ENCODE measurements around the gene TOGARAM2.
A peak's percentile ranks its signal among the peaks of the same experiment; 100 is the strongest.

The TOGARAM2 gene

DNA sequence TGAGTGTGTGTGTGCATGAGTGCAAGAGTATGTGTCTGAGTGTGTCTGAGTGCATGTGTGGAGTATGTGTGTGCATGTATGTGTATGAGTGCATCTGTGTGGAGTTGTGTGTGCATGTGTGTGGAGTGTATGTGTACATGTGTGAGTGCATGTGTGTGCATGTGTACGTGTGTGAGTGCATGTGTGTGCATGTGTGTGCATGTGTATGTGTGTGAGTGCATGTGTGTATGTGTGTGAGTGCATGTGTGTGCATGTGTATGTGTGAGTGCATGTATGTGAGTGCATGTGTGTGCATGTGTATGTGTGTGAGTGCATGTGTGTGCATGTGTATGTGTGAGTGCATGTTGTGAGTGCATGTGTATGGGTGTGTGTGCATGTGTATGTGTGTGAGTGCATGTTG is 23.7 kb downstream of the TOGARAM2 start:
- TF ChIP-seq, protein P1, sequence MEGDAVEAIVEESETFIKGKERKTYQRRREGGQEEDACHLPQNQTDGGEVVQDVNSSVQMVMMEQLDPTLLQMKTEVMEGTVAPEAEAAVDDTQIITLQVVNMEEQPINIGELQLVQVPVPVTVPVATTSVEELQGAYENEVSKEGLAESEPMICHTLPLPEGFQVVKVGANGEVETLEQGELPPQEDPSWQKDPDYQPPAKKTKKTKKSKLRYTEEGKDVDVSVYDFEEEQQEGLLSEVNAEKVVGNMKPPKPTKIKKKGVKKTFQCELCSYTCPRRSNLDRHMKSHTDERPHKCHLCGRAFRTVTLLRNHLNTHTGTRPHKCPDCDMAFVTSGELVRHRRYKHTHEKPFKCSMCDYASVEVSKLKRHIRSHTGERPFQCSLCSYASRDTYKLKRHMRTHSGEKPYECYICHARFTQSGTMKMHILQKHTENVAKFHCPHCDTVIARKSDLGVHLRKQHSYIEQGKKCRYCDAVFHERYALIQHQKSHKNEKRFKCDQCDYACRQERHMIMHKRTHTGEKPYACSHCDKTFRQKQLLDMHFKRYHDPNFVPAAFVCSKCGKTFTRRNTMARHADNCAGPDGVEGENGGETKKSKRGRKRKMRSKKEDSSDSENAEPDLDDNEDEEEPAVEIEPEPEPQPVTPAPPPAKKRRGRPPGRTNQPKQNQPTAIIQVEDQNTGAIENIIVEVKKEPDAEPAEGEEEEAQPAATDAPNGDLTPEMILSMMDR (IDR thresholded peaks at IDR 0.05; ENCODE audit: low read depth, low read length): no peak
- DNase-seq (ENCODE audit: low read depth in 2 of 2): no peak
- H3K4me3 ChIP-seq (replicated peaks in 1 of 2; ENCODE audit: low read depth in 2 of 2, low read length in 2 of 2): no peak overlapping the region

- TF ChIP-seq, protein P1 (IDR thresholded peaks at IDR 0.05; ENCODE audit: low read depth, low read length): no peak
- no peak for DNase-seq (ENCODE audit: low read depth in 2 of 2)
- no peak overlapping the region for H3K4me3 ChIP-seq (replicated peaks in 1 of 2; ENCODE audit: low read depth in 2 of 2, low read length in 2 of 2)
Measured at GRCh38 chr2:29005331-29005730, 24.2 kb downstream of the TOGARAM2 start.

DNA sequence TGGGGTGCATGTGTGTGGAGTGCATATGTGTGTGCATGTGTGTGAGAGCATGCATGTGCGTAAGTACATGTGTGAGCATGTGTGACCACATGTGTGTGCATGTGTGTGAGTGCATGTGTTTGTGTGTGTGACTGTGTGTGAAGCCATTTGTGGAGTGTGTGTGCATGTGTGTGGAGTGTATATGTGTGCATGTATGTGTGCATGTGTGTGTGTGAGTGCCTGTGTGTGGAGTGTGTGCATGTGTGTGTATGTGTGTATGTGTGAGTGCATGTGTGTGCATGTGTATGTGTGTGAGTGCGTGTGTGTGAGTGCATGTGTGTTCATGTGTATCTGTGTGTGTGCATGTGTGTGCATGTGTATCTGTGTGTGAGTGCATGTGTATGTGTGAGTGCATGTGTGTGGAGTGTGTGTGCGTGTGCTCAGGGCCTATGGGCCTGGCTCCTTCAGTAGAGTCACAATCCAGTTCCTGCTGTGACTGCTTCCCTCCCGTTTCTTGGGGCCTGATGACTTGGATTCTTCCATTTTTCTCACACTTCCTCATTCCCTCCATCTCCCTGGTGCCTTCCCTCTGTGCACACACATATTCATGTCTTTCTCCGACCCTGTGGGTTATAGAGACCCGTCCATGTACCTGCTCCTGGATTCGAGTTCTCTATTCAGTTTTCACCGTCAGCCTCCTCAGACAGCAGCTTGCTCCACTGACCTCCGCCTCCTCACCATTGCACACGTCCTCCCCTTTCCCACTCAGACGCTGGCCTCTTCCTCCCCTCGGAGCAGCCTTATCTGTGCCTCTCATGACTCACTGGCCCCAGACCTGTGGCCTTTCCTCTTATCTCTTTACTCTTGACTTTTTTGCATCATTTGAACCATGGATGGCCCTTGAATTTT is 25.2 kb downstream of the TOGARAM2 start:
- H3K4me3 ChIP-seq (replicated peaks in 1 of 2; ENCODE audit: low read depth in 2 of 2, low read length in 2 of 2): no peak overlapping the region
- DNase-seq (ENCODE audit: low read depth in 2 of 2): peak in 1 of 2 donors; percentile 37
- TF ChIP-seq, protein P1 (IDR thresholded peaks at IDR 0.05; ENCODE audit: low read depth, low read length): no peak

GRCh38 chr2:29006980-29007301 is 25.8 kb downstream of the TOGARAM2 start:
- TF ChIP-seq, protein P1 (IDR thresholded peaks at IDR 0.05; ENCODE audit: low read depth, low read length): no peak
- no peak for DNase-seq (ENCODE audit: low read depth in 2 of 2)
- H3K4me3 ChIP-seq (replicated peaks in 1 of 2; ENCODE audit: low read depth in 2 of 2, low read length in 2 of 2): no peak overlapping the region

GRCh38 chr2:29009270-29009669 is 28.2 kb downstream of the TOGARAM2 start:
- no peak for DNase-seq (ENCODE audit: low read depth in 2 of 2)
- TF ChIP-seq, protein P1 (IDR thresholded peaks at IDR 0.05; ENCODE audit: low read depth, low read length): no peak
- H3K4me3 ChIP-seq (replicated peaks in 1 of 2; ENCODE audit: low read depth in 2 of 2, low read length in 2 of 2): no peak overlapping the region

DNA sequence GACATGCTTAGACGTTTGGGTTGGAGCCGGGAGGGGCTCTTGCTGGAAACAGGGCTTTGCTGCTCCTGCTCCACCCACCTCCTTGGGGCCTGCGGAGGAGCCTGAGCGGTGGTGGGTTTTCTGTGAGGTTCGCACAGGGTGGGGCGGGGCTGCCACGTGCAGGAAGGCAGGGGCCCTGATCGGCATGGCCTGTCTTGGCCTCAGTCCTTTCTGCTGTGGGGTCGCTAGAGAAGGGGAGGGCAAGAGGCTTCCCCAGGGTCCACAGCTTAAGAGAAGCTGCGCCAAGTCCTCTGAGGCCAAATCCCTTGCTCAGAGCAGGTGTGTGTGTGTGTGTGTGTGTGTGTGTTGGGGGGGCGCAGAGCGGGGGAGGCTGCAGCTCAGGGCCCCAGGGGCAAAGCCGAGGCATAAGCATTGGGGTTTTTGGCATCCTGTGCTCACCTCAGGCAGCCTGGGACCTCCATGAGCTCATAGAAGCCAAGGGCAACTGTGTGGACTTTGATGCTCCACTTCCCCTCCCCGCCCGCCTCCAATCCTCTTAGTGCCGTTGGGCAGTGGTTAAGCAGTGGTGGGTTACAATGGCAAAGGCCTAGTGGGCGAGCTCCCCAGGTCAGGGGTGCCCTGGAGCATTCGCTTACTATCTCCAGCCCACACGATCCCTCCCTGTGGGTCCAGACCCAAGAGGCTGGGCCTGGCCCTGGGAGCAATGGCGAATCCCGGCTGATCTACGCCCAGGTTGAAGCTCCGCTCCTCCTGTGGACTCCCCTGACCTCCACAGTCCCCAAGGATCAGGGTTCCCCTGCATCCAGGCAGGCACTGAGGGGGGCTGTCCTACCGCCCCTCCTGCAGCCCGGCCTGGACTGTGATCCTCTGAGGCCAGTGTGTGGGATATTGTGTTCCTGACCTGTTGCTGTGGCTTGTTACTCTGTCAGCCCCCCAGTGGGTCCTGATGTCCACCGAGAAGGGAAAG is 28.9 kb downstream of the TOGARAM2 start:
- H3K4me3 ChIP-seq (replicated peaks in 1 of 2; ENCODE audit: low read depth in 2 of 2, low read length in 2 of 2): no peak overlapping the region
- TF ChIP-seq, protein P1 (IDR thresholded peaks at IDR 0.05; ENCODE audit: low read depth, low read length): no peak
- DNase-seq (ENCODE audit: low read depth in 2 of 2): no peak
